ENCODE measurements around the gene DNPH1.

Gene DNPH1

GRCh38 chr6:43188426-43188825 is 40.9 kb downstream of the DNPH1 start:
- H3K36me3 ChIP-seq: no peaks in the 10 kb centered on the region
- no peaks in the 10 kb centered on the region for H3K4me1 ChIP-seq
- no peaks in the 10 kb centered on the region for H3K27me3 ChIP-seq
- TF ChIP-seq CTCF (IDR thresholded peaks at IDR 0.05; ENCODE audit: low read depth, low read length): no peak
- no peaks in the 10 kb centered on the region for H3K9me3 ChIP-seq
- no peak for DNase-seq
- no peak overlapping the region for H3K4me3 ChIP-seq (ENCODE audit: low read depth, low read length)

- DNase-seq: no peak
- no peaks in the 10 kb centered on the region for H3K9me3 ChIP-seq
- H3K4me3 ChIP-seq (ENCODE audit: low read depth, low read length): no peak overlapping the region
- H3K4me1 ChIP-seq: no peaks in the 10 kb centered on the region
- H3K36me3 ChIP-seq: no peaks in the 10 kb centered on the region
- TF ChIP-seq CTCF (IDR thresholded peaks at IDR 0.05; ENCODE audit: low read depth, low read length): no peak
- no peaks in the 10 kb centered on the region for H3K27me3 ChIP-seq
Measured at GRCh38 chr6:43187821-43188220, 41.5 kb downstream of the DNPH1 start.

- no peaks in the 10 kb centered on the region for H3K36me3 ChIP-seq
- DNase-seq: no peak
- no peaks in the 10 kb centered on the region for H3K9me3 ChIP-seq
- no peak for TF ChIP-seq CTCF (IDR thresholded peaks at IDR 0.05; ENCODE audit: low read depth, low read length)
- no peak overlapping the region for H3K4me3 ChIP-seq (ENCODE audit: low read depth, low read length)
- H3K4me1 ChIP-seq: no peaks in the 10 kb centered on the region
- H3K27me3 ChIP-seq: no peaks in the 10 kb centered on the region
Measured at GRCh38 chr6:43186706-43187105, 42.6 kb downstream of the DNPH1 start.

GRCh38 chr6:43186019-43186418 is 43.3 kb downstream of the DNPH1 start:
- Histone ChIP-seq H3K36me3 (no peaks in the 10 kb centered on the region), H3K27me3 (no peaks in the 10 kb centered on the region), H3K9me3 (no peaks in the 10 kb centered on the region), H3K4me1 (no peaks in the 10 kb centered on the region), H3K4me3 (ENCODE audit: low read depth, low read length) (no peak overlapping the region)
- DNase-seq: no peak
- TF ChIP-seq CTCF (IDR thresholded peaks at IDR 0.05; ENCODE audit: low read depth, low read length): no peak

- H3K36me3 ChIP-seq: no peaks in the 10 kb centered on the region
- H3K27me3 ChIP-seq: no peaks in the 10 kb centered on the region
- DNase-seq: no peak
Measured at GRCh38 chr6:43185391-43185985, 43.8 kb downstream of the DNPH1 start.

More at GRCh38 chr6:43185391-43185985, 43.8 kb downstream of the DNPH1 start:
- Histone ChIP-seq H3K4me1 (no peaks in the 10 kb centered on the region), H3K9me3 (no peaks in the 10 kb centered on the region), H3K4me3 (ENCODE audit: low read depth, low read length) (no peak overlapping the region)
- no peak for TF ChIP-seq CTCF (IDR thresholded peaks at IDR 0.05; ENCODE audit: low read depth, low read length)

Data from BE2C (cell line).